ENCODE measurements around the gene VSTM2L. TPM values are rescaled to one million over a fixed set of nuclear protein-coding genes. Genes with fewer than 3 reads are reported as not detected.
"Not testable (repeated sequence)": the region's sequence is repeated elsewhere in the genome, so short reads cannot be mapped to it uniquely, and the experiment has no call there.

Gene VSTM2L
- total and polyA plus RNA-seq, 3 donors from 2014 or later, result 7.3 to 74.7 (median 40.2) TPM

DNA sequence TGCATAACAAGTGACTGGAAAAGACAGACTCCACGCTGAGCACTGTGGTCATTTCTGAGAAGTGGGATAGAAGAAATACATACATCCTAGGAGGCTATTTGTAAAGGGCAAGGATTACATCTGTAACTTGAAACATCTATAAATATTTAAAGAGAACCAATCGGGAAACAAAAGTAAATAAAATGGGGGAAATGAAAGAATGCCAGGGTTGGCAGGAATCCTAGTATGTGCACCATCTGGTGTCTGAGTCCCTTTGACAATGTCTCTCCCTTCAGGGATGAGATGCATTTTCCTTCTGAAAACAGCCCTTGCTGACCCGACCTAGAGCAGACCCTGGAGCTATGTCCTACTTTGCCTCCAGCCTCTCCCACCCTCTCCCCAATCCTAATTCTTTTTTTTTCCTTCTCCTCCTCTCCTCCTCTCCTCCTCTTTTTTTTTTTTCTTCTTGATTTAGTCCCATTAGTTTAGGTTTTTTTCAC lies 53.2 kb downstream of the VSTM2L start:
- H3K27ac ChIP-seq, result no peak overlapping the region
- H3K9me3 ChIP-seq, result no peaks in the 10 kb centered on the region
- intact Hi-C loops (cut with DNase I; ENCODE audit: low total_unique reads), result no loop called here
- no peak for DNase-seq
- H3K4me1 ChIP-seq, result no peaks in the 10 kb centered on the region
- H3K36me3 ChIP-seq (ENCODE audit: low read depth, missing control alignments), result no peaks in the 10 kb centered on the region
- 65 to 69% methylated on average over 3 of the region's 3 CpGs for WGBS, 2 donors
- H3K4me3 ChIP-seq, result no peak overlapping the region
- H3K27me3 ChIP-seq, result no peaks in the 10 kb centered on the region
- TF ChIP-seq CTCF (IDR thresholded peaks at IDR 0.05) (no peak), POLR2A (IDR thresholded peaks at IDR 0.05) (no peak)

GRCh38 chr20:37958856-37959520 lies 56.1 kb downstream of the VSTM2L start:
- H3K27me3 ChIP-seq, result no peaks in the 10 kb centered on the region
- H3K9me3 ChIP-seq, result no peaks in the 10 kb centered on the region
- H3K4me3 ChIP-seq, result no peak overlapping the region
- no peak for TF ChIP-seq CTCF (IDR thresholded peaks at IDR 0.05)
- no peak for TF ChIP-seq POLR2A (IDR thresholded peaks at IDR 0.05)
- no peak overlapping the region for H3K27ac ChIP-seq
- intact Hi-C loops (cut with DNase I; ENCODE audit: low total_unique reads), result no loop called here
- WGBS, 2 donors, result 85 to 86% methylated on average over 2 of the region's 2 CpGs
- H3K4me1 ChIP-seq, result no peaks in the 10 kb centered on the region
- H3K36me3 ChIP-seq (ENCODE audit: low read depth, missing control alignments), result no peaks in the 10 kb centered on the region
- no peak for DNase-seq

GRCh38 chr20:37961066-37961465 lies 58.1 kb downstream of the VSTM2L start:
- no peaks in the 10 kb centered on the region for H3K9me3 ChIP-seq
- no peak overlapping the region for H3K27ac ChIP-seq
- H3K4me3 ChIP-seq, result no peak overlapping the region
- no peaks in the 10 kb centered on the region for H3K4me1 ChIP-seq
- no peak for TF ChIP-seq CTCF (IDR thresholded peaks at IDR 0.05)
- TF ChIP-seq POLR2A (IDR thresholded peaks at IDR 0.05), result no peak
- no peaks in the 10 kb centered on the region for H3K36me3 ChIP-seq (ENCODE audit: low read depth, missing control alignments)
- H3K27me3 ChIP-seq, result no peaks in the 10 kb centered on the region
- intact Hi-C loops (cut with DNase I; ENCODE audit: low total_unique reads), result no loop called here
- no peak for DNase-seq
- WGBS, 2 donors, result 85 to 88% methylated on average over 1 of the region's 1 CpG

- WGBS, 2 donors, result 89 to 96% methylated on average over 2 of the region's 2 CpGs
- intact Hi-C loops (cut with DNase I; ENCODE audit: low total_unique reads), result not testable (repeated sequence)
Measured at GRCh38 chr20:37963483-37963882, 60.6 kb downstream of the VSTM2L start.

GRCh38 chr20:37968841-37969401 lies 66.0 kb downstream of the VSTM2L start:
- H3K27ac ChIP-seq, result no peak overlapping the region
- no peak overlapping the region for H3K4me3 ChIP-seq
- no peak for DNase-seq
- H3K36me3 ChIP-seq (ENCODE audit: low read depth, missing control alignments), result no peaks in the 10 kb centered on the region
- H3K9me3 ChIP-seq, result no peaks in the 10 kb centered on the region
- H3K4me1 ChIP-seq, result no peaks in the 10 kb centered on the region
- TF ChIP-seq CTCF (IDR thresholded peaks at IDR 0.05) (no peak), POLR2A (IDR thresholded peaks at IDR 0.05) (no peak)
- intact Hi-C loops (cut with DNase I; ENCODE audit: low total_unique reads), result no loop called here
- 78 to 91% methylated on average over 6 of the region's 6 CpGs for WGBS, 2 donors
- H3K27me3 ChIP-seq, result no peaks in the 10 kb centered on the region

More at GRCh38 chr20:37963483-37963882, 60.6 kb downstream of the VSTM2L start:
- DNase-seq; H3K4me3 ChIP-seq; H3K27ac ChIP-seq; H3K36me3 ChIP-seq (ENCODE audit: low read depth, missing control alignments); H3K27me3 ChIP-seq; H3K9me3 ChIP-seq; H3K4me1 ChIP-seq: not testable (repeated sequence)

Measured in testis (tissue), 3 donors.